Sciatic nerve (tissue), 2 donors: ENCODE data around the gene DDOST. TPM values are rescaled to one million over a fixed set of nuclear protein-coding genes. Genes with fewer than 3 reads are reported as not detected.
A peak's percentile ranks its signal among the peaks of the same experiment; 100 is the strongest.
"Not testable (repeated sequence)": the region's sequence is repeated elsewhere in the genome, so short reads cannot be mapped to it uniquely, and the experiment has no call there.

Experiments
- ATAC-seq: fragments of 200-7000 bp; cut with Tn5 transposase; one replicate; pipeline ENCODE4 v1.9.1; 2020; ENCODE audit warnings: mild to moderate bottlenecking, moderate library complexity
- DNase-seq: peaks from one replicate; pipeline ENCODE4 v3.0.0-alpha.2; 2020; ENCODE audit warnings: low spot score
- intact Hi-C: fragments of 100-400 bp; cut with DNase I; formaldehyde crosslinking; loops from one replicate; pipeline ENCODE4 v1.14.2; 2022
- total RNA-seq: library from RNA; stranded (reverse); fragmentation: NEBNext Ultra II Directional; extraction: Animal tissue kit (Norgen Biotek cat#: 25700); gene quantifications from one replicate; pipeline ENCODE4 v1.2.1, GENCODE V29; 2021
- donor health status: DM: no; HTN: no; CAD: no.
- donor health status: DM: no; HTN: no; CAD: no.

DDOST gene
- total RNA-seq, 1 donor from 2014 or later: 103 TPM

- intact Hi-C loops: loop anchor here (10.0 kb wide), 1 partner anchor 498 kb away; no protein-coding TSS in a partner anchor
- DNase-seq (peak; percentile 90), ATAC-seq (peak; percentile 97)
Measured at GRCh38 chr1:20696397-20697333, 35.5 kb upstream of the DDOST start.

GRCh38 chr1:20695515-20695914 is 34.3 kb upstream of the DDOST start:
- ATAC-seq (no peak), DNase-seq (no peak)
- intact Hi-C loops: loop anchor here (10.0 kb wide), 1 partner anchor 499 kb away; no protein-coding TSS in a partner anchor

DNA sequence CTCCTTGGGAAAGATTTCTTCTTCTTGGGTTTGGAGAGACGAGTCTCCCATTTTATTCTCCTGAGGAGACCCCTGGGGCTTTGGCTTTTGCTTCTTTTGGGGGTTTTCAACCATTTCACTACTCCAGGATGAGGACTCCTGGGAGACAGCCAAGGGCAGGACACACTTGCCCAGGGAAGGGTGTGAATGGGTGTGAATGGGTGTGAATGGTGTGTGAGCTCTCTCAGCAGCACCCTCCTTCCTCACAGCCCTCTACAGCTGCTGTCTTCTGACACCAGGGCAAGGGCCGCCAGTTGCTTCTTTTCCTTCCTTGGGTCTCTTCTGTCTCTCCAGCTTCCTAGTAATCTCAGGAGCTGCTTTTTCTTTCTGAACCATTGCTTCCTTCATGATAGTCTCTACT is 32.5 kb upstream of the DDOST start:
- intact Hi-C loops: loop anchor here (10.0 kb wide), 1 partner anchor 501 kb away; no protein-coding TSS in a partner anchor
- ATAC-seq (no peak), DNase-seq (no peak)

DNA sequence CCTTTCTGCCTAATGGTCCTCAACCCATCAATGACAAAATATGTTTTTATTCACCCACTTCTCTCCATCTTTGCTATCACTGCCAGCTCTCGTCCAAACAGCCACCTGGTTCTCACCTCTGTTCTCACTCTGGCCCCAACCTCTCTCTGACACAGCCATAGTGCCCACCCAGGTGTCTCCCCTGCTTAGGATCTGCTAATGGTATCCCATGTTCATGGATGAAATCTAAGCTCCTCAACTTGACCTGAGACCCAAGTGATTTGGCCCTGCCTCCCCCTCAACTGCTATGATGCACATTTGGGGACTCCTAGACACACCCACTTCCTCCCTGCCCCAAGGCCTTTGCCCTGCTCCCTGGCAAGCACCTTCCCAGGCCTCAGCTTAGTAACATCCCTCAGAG is 30.7 kb upstream of the DDOST start:
- intact Hi-C loops: loop anchor here (10.0 kb wide), 1 partner anchor 503 kb away; no protein-coding TSS in a partner anchor
- DNase-seq: no peak

DNA sequence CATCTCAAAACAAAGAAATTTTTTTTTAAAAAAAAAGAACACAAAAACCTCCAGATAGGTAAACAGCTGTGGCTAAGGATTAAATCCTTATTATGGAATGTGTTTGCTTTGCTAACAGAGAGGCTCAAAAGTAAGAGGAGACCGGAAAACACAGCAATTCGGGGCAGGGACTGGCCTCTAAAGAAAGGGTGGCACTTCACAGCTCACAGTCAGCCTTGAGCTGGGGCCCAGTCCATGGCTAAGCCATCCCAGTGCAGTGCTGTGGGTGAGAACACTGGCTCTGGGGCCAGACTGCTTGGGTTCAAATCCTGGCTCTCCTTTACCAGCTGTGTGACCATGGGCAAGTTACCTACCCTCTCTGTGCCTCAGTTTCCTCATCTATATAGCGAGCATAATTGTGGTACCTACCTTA is 28.5 kb upstream of the DDOST start:
- intact Hi-C loops: loop anchor here (10.0 kb wide), 1 partner anchor 505 kb away; no protein-coding TSS in a partner anchor
- ATAC-seq (no peak), DNase-seq (no peak)

More for the DNA sequence above, 30.7 kb upstream of the DDOST start:
- no peak for ATAC-seq

GRCh38 chr1:20686883-20687725 is 25.9 kb upstream of the DDOST start:
- DNase-seq (no peak), ATAC-seq (no peak)
- intact Hi-C loops: no loop called here

- DNase-seq (no peak), ATAC-seq (no peak)
- intact Hi-C loops: no loop called here
Measured at GRCh38 chr1:20685741-20686140, 24.6 kb upstream of the DDOST start.

DNA sequence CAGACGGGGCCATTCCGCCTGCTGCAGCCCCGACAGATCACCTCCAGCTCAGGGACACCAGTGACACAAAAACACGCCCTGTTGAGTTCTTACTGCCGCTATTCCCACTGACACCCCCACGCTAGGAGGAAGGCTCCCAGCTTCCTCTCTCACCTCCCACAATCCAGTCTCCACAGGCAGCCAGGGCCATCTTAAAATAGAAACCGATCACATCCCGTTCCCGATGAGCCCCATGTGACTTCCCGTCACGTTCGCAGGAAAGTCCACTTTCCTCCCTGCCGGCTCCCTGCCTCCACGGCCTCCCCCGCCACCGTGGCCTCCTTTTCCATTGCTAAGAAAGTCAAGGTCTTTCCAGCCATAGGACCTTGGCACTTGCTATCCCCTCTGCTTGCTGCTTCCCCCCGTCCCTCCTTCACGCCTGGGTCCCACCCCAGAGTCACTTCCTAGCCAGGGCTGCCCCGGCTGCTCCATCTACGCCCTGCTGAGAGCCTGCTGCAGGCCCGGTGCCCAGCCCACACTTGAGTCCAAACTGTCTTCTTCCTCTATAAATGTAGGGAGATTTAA is 24.0 kb upstream of the DDOST start:
- no peak for DNase-seq
- ATAC-seq: no peak
- intact Hi-C loops: no loop called here

DNA sequence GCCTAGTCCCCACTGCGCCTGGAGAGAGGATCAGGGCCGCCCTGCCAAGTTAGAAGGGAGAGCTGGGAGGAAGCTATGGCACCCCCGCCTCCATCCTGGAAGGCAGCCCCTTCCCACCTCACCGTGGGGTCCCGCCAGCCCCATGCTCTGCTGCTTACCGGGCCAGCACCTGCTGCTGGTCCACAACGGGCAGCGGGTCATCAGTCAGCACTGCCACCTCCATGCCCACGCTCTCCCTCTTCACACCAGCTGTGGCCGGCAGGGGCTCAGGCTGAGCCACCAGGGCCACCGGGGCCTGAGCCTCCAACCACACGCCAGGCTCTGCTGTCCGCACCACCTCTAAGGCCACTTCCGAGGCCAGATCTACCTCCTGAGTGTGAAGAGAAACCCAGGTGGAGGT is 23.5 kb upstream of the DDOST start:
- no peak for ATAC-seq
- DNase-seq: no peak
- intact Hi-C loops: no loop called here

GRCh38 chr1:20684050-20684620 is 23.0 kb upstream of the DDOST start:
- intact Hi-C loops: no loop called here
- DNase-seq: no peak
- no peak for ATAC-seq

GRCh38 chr1:20683614-20684013 is 22.4 kb upstream of the DDOST start:
- no peak for ATAC-seq
- intact Hi-C loops: no loop called here

GRCh38 chr1:20682571-20683236 is 21.5 kb upstream of the DDOST start:
- ATAC-seq (peak; percentile 62), DNase-seq (no peak)
- intact Hi-C loops: no loop called here

More at GRCh38 chr1:20683614-20684013, 22.4 kb upstream of the DDOST start:
- DNase-seq: no peak

DNA sequence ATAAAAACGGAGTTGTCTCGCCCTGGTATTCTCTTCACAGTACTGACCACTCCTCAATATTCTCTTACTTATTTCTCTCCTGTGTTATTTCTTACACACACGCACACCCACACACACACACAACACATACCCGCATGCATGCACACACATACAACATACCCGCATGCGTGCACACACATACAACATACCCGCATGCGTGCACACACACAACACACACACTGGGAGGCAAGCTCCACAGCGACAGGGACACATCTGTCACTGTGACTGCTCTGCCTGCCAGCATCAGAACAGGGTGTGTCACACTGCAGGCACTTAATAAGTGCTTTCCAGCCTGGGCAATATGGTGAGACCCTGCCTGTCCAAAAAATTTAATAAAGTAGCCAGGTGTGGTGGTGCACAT is 20.8 kb upstream of the DDOST start:
- no peak for DNase-seq
- intact Hi-C loops: no loop called here
- no peak for ATAC-seq

DNA sequence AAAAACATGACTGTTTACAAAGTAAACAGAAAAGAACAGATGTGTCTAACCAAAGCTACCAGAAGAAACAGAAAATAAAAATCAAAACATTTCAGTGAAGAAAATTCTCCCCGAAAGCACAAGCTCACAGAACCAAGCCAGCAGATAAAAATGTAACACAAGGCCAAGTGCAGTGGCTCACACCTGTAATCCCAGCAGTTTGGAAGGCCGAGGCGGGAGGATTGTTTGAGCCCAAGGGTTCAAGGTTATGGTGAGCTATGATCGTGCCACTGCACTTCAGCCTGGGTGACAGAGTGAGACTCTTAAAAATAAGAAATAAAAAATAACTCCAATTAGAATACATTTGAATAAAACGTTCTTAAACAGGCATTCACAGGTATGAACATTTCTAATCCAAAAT is 19.1 kb upstream of the DDOST start:
- DNase-seq: no peak
- intact Hi-C loops: no loop called here
- ATAC-seq: no peak

- intact Hi-C loops: no loop called here
- ATAC-seq: no peak
- no peak for DNase-seq
Measured at GRCh38 chr1:20678599-20678998, 17.4 kb upstream of the DDOST start.

GRCh38 chr1:20673626-20674025 is 12.5 kb upstream of the DDOST start:
- intact Hi-C loops: not testable (repeated sequence)

DNA sequence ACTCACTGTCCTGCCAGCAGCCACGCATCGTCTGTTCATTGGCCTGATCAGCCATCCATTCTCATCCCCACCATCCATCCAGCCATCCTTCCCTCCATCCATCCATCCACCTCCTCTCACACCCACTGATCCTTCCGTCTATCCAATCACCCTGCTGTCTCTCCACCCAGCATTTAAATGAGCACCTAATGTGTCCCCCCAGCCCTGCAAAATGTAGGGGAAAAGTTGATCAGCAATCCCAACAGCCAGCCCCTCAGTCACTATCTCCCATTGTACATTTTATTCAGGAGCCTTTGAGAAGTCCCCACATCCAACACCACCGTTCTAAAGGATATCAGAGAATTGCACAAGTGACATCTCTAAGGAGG is 11.1 kb upstream of the DDOST start:
- no peak for ATAC-seq
- intact Hi-C loops: no loop called here
- DNase-seq: no peak

More at GRCh38 chr1:20673626-20674025, 12.5 kb upstream of the DDOST start:
- not testable (repeated sequence) for DNase-seq, ATAC-seq

DNA sequence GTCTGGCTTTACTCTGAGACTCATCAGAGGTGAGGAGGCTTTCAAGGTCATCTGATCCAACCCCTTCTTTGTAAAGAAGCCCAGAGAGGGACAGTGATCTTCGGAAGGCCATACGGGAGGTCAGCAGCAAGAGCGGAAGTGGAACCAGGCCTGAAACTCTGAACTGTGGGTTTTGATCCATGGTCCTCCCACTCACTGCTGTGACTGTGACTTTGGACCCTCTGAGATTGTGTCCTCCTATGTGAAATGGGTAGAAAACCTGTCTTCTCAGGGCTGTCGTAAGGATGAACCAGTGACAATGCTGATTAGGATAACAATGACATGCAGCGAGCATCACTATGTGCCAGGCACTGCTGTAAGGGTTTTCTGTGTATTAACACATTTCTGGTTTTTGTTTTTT is 9.8 kb upstream of the DDOST start:
- intact Hi-C loops: no loop called here
- DNase-seq (no peak), ATAC-seq (no peak)
